Placental epithelial cell (primary cell): Measurements from ENCODE around the gene SLC22A25. TPM values are rescaled to one million over a fixed set of nuclear protein-coding genes. Genes with fewer than 3 reads are reported as not detected.

Source experiments
- total RNA-seq: library from RNA; depleted of rRNA; stranded (reverse); fragments of >200 nt; gene quantifications from 2 replicates; pipeline ENCODE4 v1.2.3, GENCODE V29; 2012

The SLC22A25 gene
- not detected in 2 replicates for total RNA-seq

GRCh38 chr11:63243533-63243932 lies at the start of gene SLC22A25:
TSS of gene SLC22A25 (minus strand) at chr11:63243599. CDS start at chr11:63229652, 13,947 bp downstream.

Other genes with a start within 250 kb of the SLC22A25 start
- not detected in 2 replicates for gene SLC22A8, start 227.8 kb downstream of the SLC22A25 start, total RNA-seq
- gene SLC22A24, start 99.4 kb downstream of the SLC22A25 start, total RNA-seq: not detected in 2 replicates
- not detected in 2 replicates for gene SLC22A9, start 126.2 kb upstream of the SLC22A25 start, total RNA-seq
- 5.9 and 6.1 TPM in 2 replicates for gene PLAAT5, start 247.6 kb upstream of the SLC22A25 start, total RNA-seq